T1000 (cell line): ENCODE data around the gene PJVK.
"Not testable (repeated sequence)": the region's sequence is repeated elsewhere in the genome, so short reads cannot be mapped to it uniquely, and the experiment has no call there.

Source experiments
- DNase-seq: peaks from one replicate; lab custom pipeline; 2025; ENCODE audit warnings: mixed read lengths; lab: John Stamatoyannopoulos, UW

The PJVK gene

GRCh38 chr2:178436662-178437061, 14.5 kb upstream of the PJVK start:
- no peak for DNase-seq

- DNase-seq = no peak
Observed at GRCh38 chr2:178441426-178441825, 9.8 kb upstream of the PJVK start.

- no peak for DNase-seq
Observed at GRCh38 chr2:178448968-178449661, 2.1 kb upstream of the PJVK start.

- no peak for DNase-seq
Observed at GRCh38 chr2:178449700-178450523, 1.3 kb upstream of the PJVK start.

GRCh38 chr2:178450524-178450773, 729 bp upstream of the PJVK start:
- no peak for DNase-seq

GRCh38 chr2:178452334-178452733, 1.2 kb downstream of the PJVK start:
- DNase-seq = no peak

- no peak for DNase-seq
Observed at GRCh38 chr2:178452870-178453269, 1.7 kb downstream of the PJVK start.

GRCh38 chr2:178455947-178456346, 4.8 kb downstream of the PJVK start:
- DNase-seq = no peak

GRCh38 chr2:178457390-178457886, 6.3 kb downstream of the PJVK start:
- no peak for DNase-seq

GRCh38 chr2:178469219-178469849, 18.2 kb downstream of the PJVK start:
- DNase-seq = no peak

GRCh38 chr2:178471313-178471712, 20.1 kb downstream of the PJVK start:
- not testable (repeated sequence) for DNase-seq

- no peak for DNase-seq
Observed at GRCh38 chr2:178473373-178473772, 22.2 kb downstream of the PJVK start.

- no peak for DNase-seq
Observed at GRCh38 chr2:178473931-178474330, 22.8 kb downstream of the PJVK start.

- DNase-seq = no peak
Observed at GRCh38 chr2:178474560-178474959, 23.4 kb downstream of the PJVK start.

- no peak for DNase-seq
Observed at GRCh38 chr2:178476477-178476876, 25.3 kb downstream of the PJVK start.

GRCh38 chr2:178477443-178478129, 26.4 kb downstream of the PJVK start:
- DNase-seq = no peak

GRCh38 chr2:178478130-178478438, 26.9 kb downstream of the PJVK start:
- no peak for DNase-seq

GRCh38 chr2:178478439-178479274, 27.5 kb downstream of the PJVK start, which contains the start of gene FKBP7:
TSS of gene FKBP7 (minus strand) at chr2:178478600. CDS start at chr2:178478499, 101 bp downstream.
- peak; percentile 56 for DNase-seq

- DNase-seq = no peak
Observed at GRCh38 chr2:178479275-178479616, 28.1 kb downstream of the PJVK start.

GRCh38 chr2:178479758-178480226, 28.6 kb downstream of the PJVK start:
- DNase-seq = no peak
